HG03342 (cell line): ENCODE measurements around the gene CHST5.
A peak's percentile ranks its signal among the peaks of the same experiment; 100 is the strongest.
"Not testable (repeated sequence)": the region's sequence is repeated elsewhere in the genome, so short reads cannot be mapped to it uniquely, and the experiment has no call there.

Source experiments
- ATAC-seq: cut with Tn5 transposase; IDR thresholded peaks from one replicate; pipeline ENCODE4 v1.9.1; 2021; ENCODE audit warnings: mild to moderate bottlenecking, moderate library complexity; ENCODE audit not compliant: unreplicated experiment

Gene CHST5

GRCh38 chr16:75552951-75553350 lies 17.0 kb upstream of the CHST5 start:
- ATAC-seq = no peak

GRCh38 chr16:75550211-75550662 lies 14.3 kb upstream of the CHST5 start:
- peak; percentile 88 for ATAC-seq

GRCh38 chr16:75548456-75548855 lies 12.5 kb upstream of the CHST5 start:
- not testable (repeated sequence) for ATAC-seq

- no peak for ATAC-seq
These were observed 10.4 kb upstream of the CHST5 start for GRCh38 chr16:75546293-75546692.

GRCh38 chr16:75545879-75546278 lies 10.0 kb upstream of the CHST5 start:
- not testable (repeated sequence) for ATAC-seq

GRCh38 chr16:75542462-75542861 lies 6.6 kb upstream of the CHST5 start:
- not testable (repeated sequence) for ATAC-seq

GRCh38 chr16:75541236-75541635 lies 5.3 kb upstream of the CHST5 start:
- ATAC-seq = no peak

GRCh38 chr16:75538882-75539565 lies 3.1 kb upstream of the CHST5 start:
- not testable (repeated sequence) for ATAC-seq

- no peak for ATAC-seq
These were observed 1.9 kb upstream of the CHST5 start for GRCh38 chr16:75537776-75538175.

- ATAC-seq = no peak
These were observed 581 bp downstream of the CHST5 start for GRCh38 chr16:75535211-75535843.

GRCh38 chr16:75534560-75535205 lies 1.2 kb downstream of the CHST5 start:
- no peak for ATAC-seq

- no peak for ATAC-seq
These were observed 3.1 kb downstream of the CHST5 start for GRCh38 chr16:75532791-75533190.

- no peak for ATAC-seq
These were observed 3.7 kb downstream of the CHST5 start for GRCh38 chr16:75532142-75532765.

GRCh38 chr16:75529959-75530358 lies 5.9 kb downstream of the CHST5 start:
- no peak for ATAC-seq

- ATAC-seq = no peak
These were observed 6.6 kb downstream of the CHST5 start for GRCh38 chr16:75529056-75529905.

- ATAC-seq = no peak
These were observed 8.0 kb downstream of the CHST5 start for GRCh38 chr16:75527825-75528299.

- no peak for ATAC-seq
These were observed 9.7 kb downstream of the CHST5 start for GRCh38 chr16:75526032-75526790.

- ATAC-seq = no peak
These were observed 16.7 kb downstream of the CHST5 start for GRCh38 chr16:75519175-75519574.

- peak; percentile 27 for ATAC-seq
These were observed 19.5 kb downstream of the CHST5 start for GRCh38 chr16:75516189-75516966.
